GM21526 (cell line): ENCODE results near the gene ATAD3A.
"Not testable (repeated sequence)": the region's sequence is repeated elsewhere in the genome, so short reads cannot be mapped to it uniquely, and the experiment has no call there.

Source experiments
- ATAC-seq: cut with Tn5 transposase; IDR thresholded peaks from one replicate; pipeline ENCODE4 v1.9.1; 2021; ENCODE audit warnings: moderate library complexity; ENCODE audit not compliant: unreplicated experiment, low FRiP score

Gene ATAD3A

GRCh38 chr1:1521331-1521730 lies 9.4 kb downstream of the ATAD3A start:
- no peak for ATAC-seq

- not testable (repeated sequence) for ATAC-seq
These were observed 10.6 kb downstream of the ATAD3A start for GRCh38 chr1:1522536-1522935.

GRCh38 chr1:1523226-1523625 lies 11.3 kb downstream of the ATAD3A start:
- ATAC-seq: not testable (repeated sequence)

- ATAC-seq: not testable (repeated sequence)
These were observed 11.7 kb downstream of the ATAD3A start for GRCh38 chr1:1523651-1524050.

GRCh38 chr1:1524750-1525383 lies 12.9 kb downstream of the ATAD3A start:
- ATAC-seq: not testable (repeated sequence)

GRCh38 chr1:1526476-1526875 lies 14.5 kb downstream of the ATAD3A start:
- not testable (repeated sequence) for ATAC-seq

GRCh38 chr1:1527092-1527816 lies 15.3 kb downstream of the ATAD3A start:
- no peak for ATAC-seq

GRCh38 chr1:1528301-1529267 lies 16.6 kb downstream of the ATAD3A start:
- ATAC-seq: no peak

- no peak for ATAC-seq
These were observed 17.4 kb downstream of the ATAD3A start for GRCh38 chr1:1529321-1529720.

GRCh38 chr1:1529936-1530335 lies 18.0 kb downstream of the ATAD3A start:
- ATAC-seq: no peak

GRCh38 chr1:1531947-1532346 lies 20.0 kb downstream of the ATAD3A start:
- ATAC-seq: no peak

- not testable (repeated sequence) for ATAC-seq
These were observed 21.4 kb downstream of the ATAD3A start for GRCh38 chr1:1533176-1533893.

GRCh38 chr1:1533894-1534291 lies 21.9 kb downstream of the ATAD3A start:
- not testable (repeated sequence) for ATAC-seq

- ATAC-seq: no peak
These were observed 22.6 kb downstream of the ATAD3A start for GRCh38 chr1:1534401-1535154.

GRCh38 chr1:1535201-1536018 lies 23.4 kb downstream of the ATAD3A start:
- no peak for ATAC-seq

- ATAC-seq: no peak
These were observed 24.3 kb downstream of the ATAD3A start for GRCh38 chr1:1536019-1536937.

- no peak for ATAC-seq
These were observed 25.1 kb downstream of the ATAD3A start for GRCh38 chr1:1536938-1537546.
